HCT116 (cell line): Measurements from ENCODE around the gene SEMG1. TPM values are rescaled to one million over a fixed set of nuclear protein-coding genes. Genes with fewer than 3 reads are reported as not detected.

Experiments
- ATAC-seq: fragments of 200-7000 bp; cut with Tn5 transposase; 2 replicates; pipeline ENCODE4 v1.9.1; 2020; ENCODE audit warnings: mild to moderate bottlenecking, moderate library complexity
- BruUV-seq: library from RNA; stranded (reverse); fragments of 400-500 nt; replicated peaks from 2 replicates; lab custom pipeline; 2021; lab: Mats Ljungman, UMichigan
- CTCF ChIA-PET: fragments of 300-600 bp; sonication (Branson Sonifier 250); formaldehyde crosslinking; loops from one replicate; lab custom pipeline; 2021; ENCODE audit warnings: antibody characterized with exemption; lab: Charles Lee
- POLR2A ChIA-PET: fragments of 300-600, 350-600 bp; sonication (Branson Sonifier 250); formaldehyde crosslinking; loops from one replicate; lab custom pipeline; 2021; ENCODE audit warnings: antibody characterized with exemption; lab: Charles Lee
- RAD21 ChIA-PET, 2 experiments: fragments of 300-600 bp; sonication (Branson Sonifier 250); formaldehyde crosslinking; loops; one replicate each; lab custom pipeline; 2023; ENCODE audit warnings: low total read pairs in 2 of 2; ENCODE audit not compliant: uncharacterized antibody in 2 of 2, unreplicated experiment in 2 of 2, low non-redundant PET in 1 of 2; lab: Charles Lee
- DNase-seq: peaks from one replicate; pipeline ENCODE4 v3.0.0-alpha.2; 2010; ENCODE audit warnings: low read depth, low spot score
- H2AFZ ChIP-seq: fragments of 200-600 bp; shearing (Covaris generic), sonication (generic); 2 replicates; pipeline ENCODE4 v1.6.1; 2017; ENCODE audit warnings: low read depth, mixed run types, mixed read lengths, antibody characterized with exemption, low read length; ENCODE audit not compliant: poor library complexity, severe bottlenecking
- H3K27ac ChIP-seq: 2 replicates; pipeline ENCODE4 v1.5.1; 2012; ENCODE audit warnings: low read depth, low read length
- H3K27me3 ChIP-seq: fragments of 200-600 bp; sonication (generic); 2 replicates; pipeline ENCODE4 v1.6.1; 2016; ENCODE audit warnings: mixed run types, low read length, mixed read lengths; ENCODE audit not compliant: insufficient read depth
- H3K36me3 ChIP-seq, 2 experiments: fragments of 200-500 bp in 1 of 2; fragments of 200-600 bp in 1 of 2; sonication (Bioruptor generic) in 1 of 2; sonication (generic) in 1 of 2; 2 replicates each; pipeline versions ENCODE4 v1.5.1 to v1.6.1; 2014 to 2016; ENCODE audit warnings: low read length in 2 of 2, inconsistent platforms in 1 of 2, mixed read lengths in 1 of 2, mixed run types in 1 of 2; ENCODE audit not compliant: insufficient read depth in 2 of 2, control insufficient read depth in 1 of 2
- H3K4me1 ChIP-seq, 2 experiments: fragments of 200-600 bp in 1 of 2; sonication (generic) in 1 of 2; 2 replicates each; pipeline versions ENCODE4 v1.5.1 to v1.6.1; 2012 to 2017; ENCODE audit warnings: low read length in 2 of 2, inconsistent platforms in 1 of 2, mild to moderate bottlenecking in 1 of 2, mixed read lengths in 1 of 2, mixed run types in 1 of 2, moderate library complexity in 1 of 2; ENCODE audit not compliant: insufficient read depth in 2 of 2, control insufficient read depth in 1 of 2
- H3K4me2 ChIP-seq: fragments of 200-600 bp; sonication (generic); 2 replicates; pipeline ENCODE4 v1.6.1; 2017; ENCODE audit warnings: mixed run types, low read length, mixed read lengths
- H3K4me3 ChIP-seq, 2 experiments: fragments of 200-600 bp in 1 of 2; sonication (generic) in 1 of 2; replicated peaks in 1 of 2; 2 replicates each; pipeline ENCODE4 v1.5.1; 2011 to 2016; ENCODE audit warnings: low read length in 2 of 2, control low read depth in 1 of 2, low read depth in 1 of 2, mild to moderate bottlenecking in 1 of 2, mixed read lengths in 1 of 2, mixed run types in 1 of 2
- H3K79me2 ChIP-seq: fragments of 200-600 bp; sonication (generic); 2 replicates; pipeline ENCODE4 v1.6.1; 2017; ENCODE audit warnings: mild to moderate bottlenecking, mixed run types, low read length, moderate library complexity, mixed read lengths; ENCODE audit not compliant: insufficient read depth
- H3K9ac ChIP-seq: fragments of 200-600 bp; sonication (generic); 2 replicates; pipeline ENCODE4 v1.6.1; 2016; ENCODE audit warnings: low read length, mixed read lengths
- H3K9me2 ChIP-seq: fragments of 200-600 bp; sonication (generic), shearing (Covaris generic); 2 replicates; pipeline ENCODE4 v1.6.1; 2017; ENCODE audit warnings: mixed run types, mild to moderate bottlenecking, moderate library complexity; ENCODE audit not compliant: insufficient read depth
- H3K9me3 ChIP-seq, 2 experiments: fragments of 200-500 bp in 1 of 2; fragments of 200-600 bp in 1 of 2; sonication (Bioruptor generic) in 1 of 2; sonication (generic) in 1 of 2; 2 replicates each; pipeline ENCODE4 v1.6.1; 2014 to 2017; ENCODE audit warnings: low read length in 2 of 2, mixed read lengths in 2 of 2, inconsistent platforms in 1 of 2, low read depth in 1 of 2, mild to moderate bottlenecking in 1 of 2, mixed run types in 1 of 2, moderate library complexity in 1 of 2; ENCODE audit not compliant: control insufficient read depth in 1 of 2, insufficient read depth in 1 of 2
- H4K20me1 ChIP-seq: fragments of 200-600 bp; sonication (generic), shearing (Covaris generic); 2 replicates; pipeline ENCODE4 v1.6.1; 2017; ENCODE audit warnings: mixed run types, mild to moderate bottlenecking, moderate library complexity; ENCODE audit not compliant: insufficient read depth
- CBX3 ChIP-seq: IDR thresholded peaks from 2 replicates; pipeline ENCODE4 v1.6.1; 2012; ENCODE audit warnings: low read depth
- CTCF ChIP-seq, 3 experiments: fragments of 200-600 bp in 1 of 3; sonication (generic) in 1 of 3; IDR thresholded peaks in 2 of 3; conservative IDR thresholded peaks in 1 of 3; 2 replicates each; pipeline ENCODE4 v1.5.1; 2012 to 2017; ENCODE audit warnings: low read depth in 2 of 3, low read length in 2 of 3, antibody characterized with exemption in 1 of 3, borderline replicate concordance in 1 of 3, control low read depth in 1 of 3, mild to moderate bottlenecking in 1 of 3, mixed read lengths in 1 of 3, mixed run types in 1 of 3, moderate library complexity in 1 of 3; ENCODE audit not compliant: insufficient read depth in 1 of 3
- EGR1 ChIP-seq: IDR thresholded peaks from 2 replicates; pipeline ENCODE4 v1.6.1; 2012; ENCODE audit warnings: low read depth
- ELF1 ChIP-seq: IDR thresholded peaks from 2 replicates; pipeline ENCODE4 v1.6.1; 2012; ENCODE audit warnings: low read depth, borderline replicate concordance
- EZH2 ChIP-seq: fragments of 200-600 bp; sonication (generic); IDR thresholded peaks from 2 replicates; pipeline ENCODE4 v1.6.1; 2017; ENCODE audit warnings: antibody characterized with exemption, mixed run types
- EZH2phosphoT487 ChIP-seq: fragments of 200-600 bp; IDR thresholded peaks from 2 replicates; pipeline ENCODE4 v1.6.1; 2018; ENCODE audit warnings: antibody characterized with exemption, borderline replicate concordance
- JUND ChIP-seq: IDR thresholded peaks from 2 replicates; pipeline ENCODE4 v1.6.1; 2012
- MAX ChIP-seq: IDR thresholded peaks from 2 replicates; pipeline ENCODE4 v1.6.1; 2012
- SIN3A ChIP-seq: IDR thresholded peaks from 2 replicates; pipeline ENCODE4 v1.6.1; 2012; ENCODE audit warnings: low read depth
- YY1 ChIP-seq: IDR thresholded peaks from 2 replicates; pipeline ENCODE4 v1.6.1; 2011; ENCODE audit warnings: low read length, low read depth, moderate library complexity, mild to moderate bottlenecking; ENCODE audit not compliant: insufficient replicate concordance; ENCODE audit errors: extremely low read depth
- intact Hi-C: fragments of 100-400 bp; cut with micrococcal nuclease; formaldehyde crosslinking; loops from 2 replicates; pipeline ENCODE4 v1.10.0; 2022
- total RNA-seq: library from RNA; stranded (reverse); gene quantifications from one replicate; pipeline ENCODE4 v1.2.1, GENCODE V29; 2021; ENCODE audit not compliant: unreplicated experiment

Gene SEMG1
- total RNA-seq, 1 experiment from 2014 or later = not detected

GRCh38 chr20:45218124-45218523, 11.3 kb downstream of the SEMG1 start:
- ChIA-PET POLR2A (no interaction called here), CTCF (interaction anchor here (2.3 kb wide), 1 partner anchor 11 kb away, joined by 8 read pairs; no protein-coding TSS in a partner anchor), RAD21 (no interaction called here)
- H3K9ac ChIP-seq = no peak overlapping the region
- H4K20me1 ChIP-seq = no peaks in the 10 kb centered on the region
- H3K27me3 ChIP-seq = peaks cover 29% of the 10 kb centered on the region
- H3K4me2 ChIP-seq = no peak overlapping the region
- H3K36me3 ChIP-seq = no peaks in the 10 kb centered on the region
- H3K4me3 ChIP-seq = no peak overlapping the region
- ATAC-seq (no peak), DNase-seq (no peak)
- no peaks in the 10 kb centered on the region for H3K9me3 ChIP-seq
- H3K9me2 ChIP-seq = no peaks in the 10 kb centered on the region
- TF ChIP-seq YY1 = no peak
- TF ChIP-seq EZH2phosphoT487 = no peak
- TF ChIP-seq CTCF (IDR thresholded peaks at IDR 0.05 in 2 of 3, conservative IDR thresholded peaks at IDR 0.05 in 1 of 3; ENCODE audit: borderline replicate concordance in 1 of 3, insufficient read depth in 1 of 3, low read depth in 2 of 3, low read length in 2 of 3) = no peak
- no peak for TF ChIP-seq JUND
- no peak for TF ChIP-seq CBX3
- no peak for TF ChIP-seq EZH2
- no peak for TF ChIP-seq MAX
- TF ChIP-seq ELF1 = no peak
- TF ChIP-seq SIN3A = no peak
- TF ChIP-seq EGR1 = no peak
- no peak overlapping the region for H3K27ac ChIP-seq
- no peak overlapping the region for H2AFZ ChIP-seq
- no TSS peak for BruUV-seq
- intact Hi-C loops = no loop called here
- no peaks in the 10 kb centered on the region for H3K4me1 ChIP-seq
- no peaks in the 10 kb centered on the region for H3K79me2 ChIP-seq
